ENCODE data around the gene DIP2B. TPM values are rescaled to one million over a fixed set of nuclear protein-coding genes. Genes with fewer than 3 reads are reported as not detected.

The DIP2B gene
- total RNA-seq, 1 donor from 2014 or later: 32.3 TPM

DNA sequence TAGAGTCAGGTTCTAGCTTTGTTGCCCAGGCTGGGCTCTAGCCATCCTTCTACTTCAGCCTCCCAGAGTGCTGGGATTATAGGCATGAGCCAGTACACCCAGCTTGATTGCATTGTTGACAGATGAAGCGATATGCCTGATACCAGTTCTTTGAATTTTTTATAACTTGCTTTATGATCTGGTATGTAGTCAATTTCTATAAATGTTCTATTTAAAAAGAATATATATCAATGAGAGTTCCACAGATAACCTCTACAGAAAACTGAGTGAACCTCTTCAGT, 99.8 kb downstream of the DIP2B start:
- Mint-ChIP-seq H3K9me3 (no peaks in the 10 kb centered on the region), H3K27me3 (no peaks in the 10 kb centered on the region), H3K27ac (no peak overlapping the region), H3K36me3 (ENCODE audit: low read depth) (peaks cover 29% of the 10 kb centered on the region), H3K4me1 (peaks cover 38% of the 10 kb centered on the region), H3K4me3 (no peak overlapping the region)
- POLR2A ChIA-PET: no interaction called here
- TF ChIP-seq, protein P1, sequence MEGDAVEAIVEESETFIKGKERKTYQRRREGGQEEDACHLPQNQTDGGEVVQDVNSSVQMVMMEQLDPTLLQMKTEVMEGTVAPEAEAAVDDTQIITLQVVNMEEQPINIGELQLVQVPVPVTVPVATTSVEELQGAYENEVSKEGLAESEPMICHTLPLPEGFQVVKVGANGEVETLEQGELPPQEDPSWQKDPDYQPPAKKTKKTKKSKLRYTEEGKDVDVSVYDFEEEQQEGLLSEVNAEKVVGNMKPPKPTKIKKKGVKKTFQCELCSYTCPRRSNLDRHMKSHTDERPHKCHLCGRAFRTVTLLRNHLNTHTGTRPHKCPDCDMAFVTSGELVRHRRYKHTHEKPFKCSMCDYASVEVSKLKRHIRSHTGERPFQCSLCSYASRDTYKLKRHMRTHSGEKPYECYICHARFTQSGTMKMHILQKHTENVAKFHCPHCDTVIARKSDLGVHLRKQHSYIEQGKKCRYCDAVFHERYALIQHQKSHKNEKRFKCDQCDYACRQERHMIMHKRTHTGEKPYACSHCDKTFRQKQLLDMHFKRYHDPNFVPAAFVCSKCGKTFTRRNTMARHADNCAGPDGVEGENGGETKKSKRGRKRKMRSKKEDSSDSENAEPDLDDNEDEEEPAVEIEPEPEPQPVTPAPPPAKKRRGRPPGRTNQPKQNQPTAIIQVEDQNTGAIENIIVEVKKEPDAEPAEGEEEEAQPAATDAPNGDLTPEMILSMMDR (IDR thresholded peaks at IDR 0.05): no peak
- ATAC-seq (ENCODE audit: low read depth) (no peak), DNase-seq (no peak)
- CTCF ChIA-PET: no interaction called here
- intact Hi-C loops (cut with micrococcal nuclease): no loop called here

DNA sequence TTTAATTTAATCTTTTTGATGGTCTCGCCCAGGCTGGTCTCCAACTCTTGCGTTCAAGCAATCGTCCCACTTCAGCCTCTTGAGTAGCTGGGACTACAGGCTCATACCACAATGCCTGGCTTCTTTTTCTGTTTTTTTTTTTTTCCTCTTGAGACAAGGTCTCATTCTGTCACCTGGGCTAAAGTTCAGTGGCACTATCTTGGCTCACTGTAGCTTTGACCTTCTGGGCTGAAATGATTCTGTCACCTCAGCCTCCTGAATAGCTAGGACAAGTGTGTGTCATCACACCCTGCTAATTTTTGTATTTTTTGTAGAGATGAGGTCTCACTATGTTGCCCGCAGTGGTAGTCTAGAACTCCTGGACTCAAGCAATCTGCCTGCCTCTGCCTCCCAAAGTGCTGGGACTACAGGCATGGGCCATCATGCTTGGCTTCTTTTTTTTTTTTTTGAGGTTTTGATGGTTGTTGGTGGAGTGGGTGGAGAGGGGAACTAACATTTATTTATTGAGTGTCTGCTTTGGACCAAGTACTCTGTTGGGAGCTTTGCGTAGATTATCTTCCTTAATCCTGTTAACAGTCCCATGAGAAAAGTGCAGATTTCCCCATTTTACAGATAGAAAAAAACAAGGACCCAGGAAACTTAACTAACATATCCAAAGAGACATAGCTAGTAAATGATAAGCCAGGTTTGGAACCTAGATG, 102.0 kb downstream of the DIP2B start:
- Mint-ChIP-seq H3K36me3 (ENCODE audit: low read depth) (peaks cover 25% of the 10 kb centered on the region), H3K4me3 (no peak overlapping the region), H3K9me3 (no peaks in the 10 kb centered on the region), H3K27ac (no peak overlapping the region), H3K27me3 (no peaks in the 10 kb centered on the region), H3K4me1 (peaks cover 32% of the 10 kb centered on the region)
- no peak for DNase-seq
- TF ChIP-seq, protein P1 (IDR thresholded peaks at IDR 0.05): no peak
- POLR2A ChIA-PET: interaction anchor here (0.6 to 1.1 kb wide), 2 partner anchors 9 to 190 kb away, joined by 3 read pairs; no protein-coding TSS in a partner anchor
- CTCF ChIA-PET: no interaction called here
- ATAC-seq (ENCODE audit: low read depth): no peak
- intact Hi-C loops (cut with micrococcal nuclease): no loop called here

GRCh38 chr12:50609292-50609874, 104.6 kb downstream of the DIP2B start:
- CTCF ChIA-PET: no interaction called here
- peaks cover 28% of the 10 kb centered on the region for H3K4me1 Mint-ChIP-seq
- ATAC-seq (ENCODE audit: low read depth): no peak

DNA sequence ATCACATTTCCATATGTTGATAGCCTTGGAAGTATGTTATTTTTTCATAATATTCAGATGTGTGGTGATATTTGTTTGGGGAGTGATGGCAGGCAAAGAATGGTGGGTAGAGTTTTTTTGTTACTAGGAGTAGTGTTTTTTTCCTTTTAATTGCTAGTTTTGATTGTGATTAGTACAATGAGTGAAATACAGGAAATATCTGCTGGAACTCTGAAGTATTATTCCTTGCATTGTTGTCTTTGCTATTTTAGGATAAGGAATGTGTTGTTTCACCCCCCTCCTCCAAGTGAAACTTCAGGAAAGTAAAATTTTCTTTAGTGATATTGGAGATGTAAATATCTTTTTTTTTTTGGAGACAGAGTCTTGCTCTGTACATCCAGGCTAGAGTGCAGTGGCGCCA, 105.4 kb downstream of the DIP2B start:
- Mint-ChIP-seq H3K4me3 (no peak overlapping the region), H3K4me1 (peaks cover 33% of the 10 kb centered on the region), H3K27me3 (no peaks in the 10 kb centered on the region), H3K27ac (no peak overlapping the region), H3K36me3 (ENCODE audit: low read depth) (peaks cover 21% of the 10 kb centered on the region), H3K9me3 (no peaks in the 10 kb centered on the region)
- intact Hi-C loops (cut with micrococcal nuclease): no loop called here
- ChIA-PET POLR2A (interaction anchor here (0.7 kb wide), 1 partner anchor 10 kb away, joined by 3 read pairs; no protein-coding TSS in a partner anchor), CTCF (interaction anchor here (2.1 kb wide), 1 partner anchor 106 kb away, joined by 6 read pairs; the partner anchor contains the start of gene DIP2B)
- TF ChIP-seq, protein P1 (IDR thresholded peaks at IDR 0.05): no peak
- ATAC-seq (ENCODE audit: low read depth): no peak
- DNase-seq: no peak

More at GRCh38 chr12:50609292-50609874, 104.6 kb downstream of the DIP2B start:
- Mint-ChIP-seq H3K27ac (no peak overlapping the region), H3K27me3 (no peaks in the 10 kb centered on the region), H3K9me3 (no peaks in the 10 kb centered on the region), H3K36me3 (ENCODE audit: low read depth) (peaks cover 24% of the 10 kb centered on the region), H3K4me3 (no peak overlapping the region)
- POLR2A ChIA-PET: no interaction called here
- TF ChIP-seq, protein P1 (IDR thresholded peaks at IDR 0.05): no peak
- no peak for DNase-seq
- intact Hi-C loops (cut with micrococcal nuclease): no loop called here

DNA sequence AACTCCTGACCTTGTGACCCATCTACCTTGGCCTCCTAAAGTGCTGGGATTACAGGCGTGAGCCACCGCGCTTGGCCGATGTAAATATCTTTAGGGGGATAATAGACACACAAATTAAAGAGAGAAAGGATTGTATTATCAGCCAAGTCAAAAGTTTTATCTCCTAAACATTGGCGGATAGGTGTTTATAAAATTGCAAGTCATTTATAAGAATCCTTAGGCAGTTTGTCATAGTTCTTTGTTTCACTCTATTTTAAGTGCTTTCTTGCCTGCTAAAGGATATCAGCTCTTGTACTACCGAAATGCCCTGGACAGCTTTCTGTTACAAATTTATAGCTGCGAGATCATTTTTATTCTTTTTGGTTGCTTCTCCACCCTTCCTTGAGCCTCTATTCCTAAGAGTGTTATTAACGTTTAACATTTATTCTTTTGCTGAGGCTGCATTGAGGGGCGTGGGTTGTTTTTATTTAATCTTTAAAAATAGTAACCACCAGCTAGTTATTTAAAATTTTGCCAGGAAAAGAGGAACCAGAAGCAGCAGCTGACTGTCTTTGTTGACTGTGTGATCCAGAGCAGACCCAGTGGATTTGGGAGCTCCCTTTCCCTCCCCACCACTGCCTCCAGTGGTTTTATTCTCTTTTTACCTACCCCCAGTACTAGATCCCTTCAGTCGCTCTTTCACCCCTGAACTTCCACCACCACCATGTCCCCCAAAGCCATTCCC, 106.4 kb downstream of the DIP2B start:
- ChIA-PET CTCF (interaction anchor here (2.1 kb wide), 1 partner anchor 107 kb away, joined by 6 read pairs; the partner anchor contains the start of gene DIP2B), POLR2A (interaction anchor here (0.7 kb wide), 2 partner anchors 11 to 152 kb away, joined by 3 read pairs; partner anchors contain the start of gene ATF1)
- no peak for DNase-seq
- Mint-ChIP-seq H3K27me3 (no peaks in the 10 kb centered on the region), H3K4me1 (peaks cover 40% of the 10 kb centered on the region), H3K4me3 (no peak overlapping the region), H3K27ac (no peak overlapping the region), H3K9me3 (no peaks in the 10 kb centered on the region), H3K36me3 (ENCODE audit: low read depth) (peaks cover 13% of the 10 kb centered on the region)
- no peak for ATAC-seq (ENCODE audit: low read depth)
- intact Hi-C loops (cut with micrococcal nuclease): no loop called here
- TF ChIP-seq, protein P1 (IDR thresholded peaks at IDR 0.05): no peak

Data from activated B cell treated with CpG ODN at 0.5 μM for 24 hours (primary cell).